Measurements from ENCODE around the gene ZFHX2.
A peak's percentile ranks its signal among the peaks of the same experiment; 100 is the strongest.

ZFHX2 gene

GRCh38 chr14:23572836-23573235 is 21.3 kb upstream of the ZFHX2 start:
- DNase-seq (ENCODE audit: low spot score) = no peak

- DNase-seq (ENCODE audit: low spot score) = no peak
Observed at GRCh38 chr14:23572524-23572828, 20.9 kb upstream of the ZFHX2 start.

GRCh38 chr14:23571701-23572523 is 20.3 kb upstream of the ZFHX2 start:
- no peak for DNase-seq (ENCODE audit: low spot score)

- no peak for DNase-seq (ENCODE audit: low spot score)
Observed at GRCh38 chr14:23570806-23571483, 19.4 kb upstream of the ZFHX2 start.

GRCh38 chr14:23569443-23570151 is 18.0 kb upstream of the ZFHX2 start:
- DNase-seq (ENCODE audit: low spot score) = peak; percentile 96

GRCh38 chr14:23568600-23569331 is 17.2 kb upstream of the ZFHX2 start:
- DNase-seq (ENCODE audit: low spot score) = peak; percentile 52

GRCh38 chr14:23568021-23568599 is 16.5 kb upstream of the ZFHX2 start:
- DNase-seq (ENCODE audit: low spot score) = no peak

GRCh38 chr14:23567186-23568020 is 15.8 kb upstream of the ZFHX2 start, which contains the start of gene AP1G2:
TSS of gene AP1G2 (minus strand) at chr14:23567791. CDS start at chr14:23567314, 477 bp downstream.
- DNase-seq (ENCODE audit: low spot score) = peak; percentile 79

- DNase-seq (ENCODE audit: low spot score) = peak; percentile 40
Observed at GRCh38 chr14:23566778-23567185, 15.2 kb upstream of the ZFHX2 start.

- DNase-seq (ENCODE audit: low spot score) = no peak
Observed at GRCh38 chr14:23566112-23566777, 14.7 kb upstream of the ZFHX2 start.

- no peak for DNase-seq (ENCODE audit: low spot score)
Observed at GRCh38 chr14:23565626-23566025, 14.1 kb upstream of the ZFHX2 start.

GRCh38 chr14:23564876-23565275 is 13.3 kb upstream of the ZFHX2 start:
- no peak for DNase-seq (ENCODE audit: low spot score)

GRCh38 chr14:23564181-23564812 is 12.7 kb upstream of the ZFHX2 start:
- no peak for DNase-seq (ENCODE audit: low spot score)

GRCh38 chr14:23563473-23564180 is 12.1 kb upstream of the ZFHX2 start:
- no peak for DNase-seq (ENCODE audit: low spot score)

GRCh38 chr14:23562822-23563472 is 11.4 kb upstream of the ZFHX2 start:
- peak; percentile 72 for DNase-seq (ENCODE audit: low spot score)

- peak; percentile 61 for DNase-seq (ENCODE audit: low spot score)
Observed at GRCh38 chr14:23561873-23562821, 10.6 kb upstream of the ZFHX2 start.

- no peak for DNase-seq (ENCODE audit: low spot score)
Observed at GRCh38 chr14:23561259-23561658, 9.7 kb upstream of the ZFHX2 start.
